Panc1 (cell line): Measurements from ENCODE around the gene RBM5.

Experiments used
- CTCF ChIP-seq: fragments of 450-650 bp; IDR thresholded peaks from 2 replicates; pipeline ENCODE4 v1.5.1; 2017; ENCODE audit warnings: mild to moderate bottlenecking
- POLR2AphosphoS5 ChIP-seq: IDR thresholded peaks from 2 replicates; pipeline ENCODE4 v1.6.1; 2012; ENCODE audit warnings: mild to moderate bottlenecking, low read depth, low read length, moderate library complexity
- TCF7L2 ChIP-seq: IDR thresholded peaks from 2 replicates; pipeline ENCODE4 v1.6.1; 2011; ENCODE audit warnings: mild to moderate bottlenecking, low read depth, low read length, inconsistent platforms

- TF ChIP-seq POLR2AphosphoS5 (no peak), CTCF (no peak), TCF7L2 (no peak)
Observed at GRCh38 chr3:50118237-50118636, 29.5 kb downstream of the RBM5 start.
